CD4-positive, CD25-positive, alpha-beta regulatory T cell (primary cell): Measurements from ENCODE around the gene IPO5. TPM values are rescaled to one million over a fixed set of nuclear protein-coding genes. Genes with fewer than 3 reads are reported as not detected.

Experiments used
- ATAC-seq, 2 donors: fragments of 150-1000 bp; cut with Tn5 transposase; one replicate each; pipeline ENCODE4 v1.10.0; 2021; ENCODE audit warnings: low read depth in 2 of 2, moderate number of reproducible peaks in 2 of 2, moderate library complexity in 1 of 2
- DNase-seq, 3 donors: peaks; one replicate each; pipeline versions ENCODE4 v3.0.0 to v3.0.0-alpha.2; 2012 to 2022; ENCODE audit warnings: mixed read lengths in 1 of 3
- H3K27ac ChIP-seq: one replicate; pipeline ENCODE4 v1.7.0; 2013; ENCODE audit warnings: mild to moderate bottlenecking, low read length; ENCODE audit not compliant: insufficient read depth, poor library complexity, severe bottlenecking
- H3K27me3 ChIP-seq: one replicate; pipeline ENCODE4 v1.7.0; 2013; ENCODE audit warnings: low read length; ENCODE audit not compliant: control insufficient read depth, insufficient read depth
- H3K36me3 ChIP-seq: one replicate; pipeline ENCODE4 v1.7.0; 2013; ENCODE audit warnings: mild to moderate bottlenecking, low read length, moderate library complexity; ENCODE audit not compliant: control insufficient read depth, insufficient read depth
- H3K4me1 ChIP-seq: 2 replicates; pipeline ENCODE4 v1.7.0; 2013; ENCODE audit warnings: mild to moderate bottlenecking, low read length; ENCODE audit not compliant: insufficient read depth, control insufficient read depth, poor library complexity, severe bottlenecking
- H3K4me3 ChIP-seq: one replicate; pipeline ENCODE4 v1.7.0; 2013; ENCODE audit warnings: low read depth, mild to moderate bottlenecking, low read length, moderate library complexity
- H3K9me3 ChIP-seq, 2 experiments: 1 replicate in 1 of 2; 2 replicates in 1 of 2; pipeline ENCODE4 v1.7.0; 2013; ENCODE audit warnings: low read length in 2 of 2, mild to moderate bottlenecking in 1 of 2, moderate library complexity in 1 of 2; ENCODE audit not compliant: control insufficient read depth in 2 of 2
- H3K27ac Mint-ChIP-seq, 3 donors: one replicate each; pipeline ENCODE4 v1.8.0; 2020 to 2022; ENCODE audit warnings: mild to moderate bottlenecking in 3 of 3, mixed read lengths in 3 of 3, moderate library complexity in 2 of 3
- H3K27me3 Mint-ChIP-seq: one replicate; pipeline ENCODE4 v1.8.0; 2022; ENCODE audit warnings: mild to moderate bottlenecking, mixed read lengths
- H3K36me3 Mint-ChIP-seq: one replicate; pipeline ENCODE4 v1.8.0; 2020; ENCODE audit warnings: mixed read lengths
- H3K4me1 Mint-ChIP-seq, 4 donors: one replicate each; pipeline ENCODE4 v1.8.0; 2020 to 2022; ENCODE audit warnings: mixed read lengths in 4 of 4, mild to moderate bottlenecking in 1 of 4
- H3K4me3 Mint-ChIP-seq, 4 donors: one replicate each; pipeline ENCODE4 v1.8.0; 2020 to 2022; ENCODE audit warnings: mild to moderate bottlenecking in 4 of 4, mixed read lengths in 4 of 4, moderate library complexity in 3 of 4
- H3K9me3 Mint-ChIP-seq, 7 donors: one replicate each; pipeline ENCODE4 v1.8.0; 2020 to 2022; ENCODE audit warnings: mixed read lengths in 7 of 7, mild to moderate bottlenecking in 3 of 7, moderate library complexity in 2 of 7
- polyA plus RNA-seq, 4 donors: library from polyadenylated mRNA; unstranded; fragments of 300-500 nt; fragmentation: Illumina TruSeq; gene quantifications; one replicate each; pipeline ENCODE4 v1.2.3, GENCODE V29; 2021
- total RNA-seq: library from RNA; stranded (reverse); gene quantifications from one replicate; pipeline ENCODE4 v1.2.3, GENCODE V29; 2022

Gene IPO5
- total and polyA plus RNA-seq, 5 donors from 2014 or later, result 27.7 to 82.4 (median 35.4) TPM

DNA sequence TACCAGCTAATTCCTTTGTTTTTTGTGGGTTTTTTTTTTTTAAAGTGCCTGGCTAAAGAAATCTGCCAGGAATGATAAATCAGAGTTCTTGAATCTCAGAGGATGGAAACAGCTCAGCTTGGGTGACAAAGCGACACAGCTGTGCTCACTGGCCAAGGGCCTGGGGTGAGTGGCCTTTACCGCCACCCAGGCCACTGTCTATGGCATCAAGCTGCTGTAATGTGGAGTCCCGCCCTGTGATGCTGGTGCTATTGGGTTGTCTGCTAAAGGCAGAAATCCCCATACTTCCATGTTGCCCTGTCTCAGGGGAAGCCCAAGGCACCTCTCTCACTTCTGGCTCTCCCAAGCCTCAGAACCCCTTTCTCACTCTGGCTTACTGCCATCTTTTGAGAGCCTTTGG lies 106.8 kb downstream of the IPO5 start:
- H3K36me3 Mint-ChIP-seq, result no peaks in the 10 kb centered on the region
- Histone ChIP-seq H3K27ac (no peak overlapping the region), H3K27me3 (no peaks in the 10 kb centered on the region), H3K36me3 (no peaks in the 10 kb centered on the region), H3K9me3 (no peaks in the 10 kb centered on the region), H3K4me3 (no peak overlapping the region), H3K4me1 (no peaks in the 10 kb centered on the region)
- peaks cover 0 to under 1% (median 0%) of the 10 kb centered on the region in 7 donors for H3K9me3 Mint-ChIP-seq
- no peak overlapping the region for H3K4me3 Mint-ChIP-seq
- H3K27me3 Mint-ChIP-seq, result no peaks in the 10 kb centered on the region
- H3K27ac Mint-ChIP-seq, result no peak overlapping the region
- ATAC-seq (no peak), DNase-seq (no peak)
- H3K4me1 Mint-ChIP-seq, result no peaks in the 10 kb centered on the region

- Histone ChIP-seq H3K36me3 (no peaks in the 10 kb centered on the region), H3K4me1 (no peaks in the 10 kb centered on the region), H3K9me3 (no peaks in the 10 kb centered on the region), H3K27ac (no peak overlapping the region), H3K4me3 (no peak overlapping the region), H3K27me3 (no peaks in the 10 kb centered on the region)
- no peaks in the 10 kb centered on the region for H3K27me3 Mint-ChIP-seq
- ATAC-seq, result no peak
- no peak for DNase-seq
- no peaks in the 10 kb centered on the region for H3K4me1 Mint-ChIP-seq
- no peaks in the 10 kb centered on the region for H3K36me3 Mint-ChIP-seq
- no peak overlapping the region for H3K4me3 Mint-ChIP-seq
- peaks cover 0 to 1% (median 0%) of the 10 kb centered on the region in 7 donors for H3K9me3 Mint-ChIP-seq
- no peak overlapping the region for H3K27ac Mint-ChIP-seq
These were observed 112.0 kb downstream of the IPO5 start for GRCh38 chr13:98065468-98065867.

GRCh38 chr13:98066636-98067035 lies 113.2 kb downstream of the IPO5 start:
- no peaks in the 10 kb centered on the region for H3K4me1 Mint-ChIP-seq
- H3K27me3 Mint-ChIP-seq, result no peaks in the 10 kb centered on the region
- Histone ChIP-seq H3K36me3 (no peaks in the 10 kb centered on the region), H3K4me3 (no peak overlapping the region), H3K27me3 (no peaks in the 10 kb centered on the region), H3K27ac (no peak overlapping the region), H3K9me3 (no peaks in the 10 kb centered on the region), H3K4me1 (no peaks in the 10 kb centered on the region)
- H3K27ac Mint-ChIP-seq, result no peak overlapping the region
- DNase-seq (no peak), ATAC-seq (no peak)
- no peaks in the 10 kb centered on the region for H3K36me3 Mint-ChIP-seq
- H3K9me3 Mint-ChIP-seq, result peaks cover 0 to 1% (median 0%) of the 10 kb centered on the region in 7 donors
- H3K4me3 Mint-ChIP-seq, result no peak overlapping the region

DNA sequence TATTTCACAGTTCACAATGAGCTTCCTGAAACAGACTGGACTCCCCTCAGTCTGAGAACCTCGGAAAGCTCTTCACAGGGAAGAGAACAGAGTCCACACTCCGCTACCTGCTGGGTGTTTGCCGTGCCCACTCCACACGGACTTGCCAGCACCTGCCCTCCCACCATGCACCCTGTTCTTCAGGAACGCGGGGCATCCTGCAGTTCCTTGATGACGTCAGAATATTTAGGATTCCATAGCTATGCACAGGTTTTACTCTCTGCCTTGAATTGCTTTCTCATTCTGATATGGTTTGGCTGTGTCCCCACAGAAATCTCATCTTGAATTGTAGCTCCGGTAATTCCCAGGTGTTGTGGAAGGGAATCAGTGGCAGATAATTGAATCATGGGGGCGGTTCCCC lies 115.0 kb downstream of the IPO5 start:
- H3K36me3 Mint-ChIP-seq, result no peaks in the 10 kb centered on the region
- H3K27ac Mint-ChIP-seq, result no peak overlapping the region
- Histone ChIP-seq H3K36me3 (no peaks in the 10 kb centered on the region), H3K27me3 (no peaks in the 10 kb centered on the region), H3K4me1 (no peaks in the 10 kb centered on the region), H3K27ac (no peak overlapping the region), H3K9me3 (no peaks in the 10 kb centered on the region), H3K4me3 (no peak overlapping the region)
- no peak for ATAC-seq
- no peak for DNase-seq
- H3K4me3 Mint-ChIP-seq, result no peak overlapping the region
- peaks cover 0 to 1% (median 0%) of the 10 kb centered on the region in 7 donors for H3K9me3 Mint-ChIP-seq
- no peaks in the 10 kb centered on the region for H3K4me1 Mint-ChIP-seq
- no peaks in the 10 kb centered on the region for H3K27me3 Mint-ChIP-seq

GRCh38 chr13:98069985-98070384 lies 116.5 kb downstream of the IPO5 start:
- no peak overlapping the region for H3K27ac Mint-ChIP-seq
- Histone ChIP-seq H3K27ac (no peak overlapping the region), H3K4me3 (no peak overlapping the region), H3K27me3 (no peaks in the 10 kb centered on the region), H3K36me3 (no peaks in the 10 kb centered on the region), H3K4me1 (no peaks in the 10 kb centered on the region), H3K9me3 (no peaks in the 10 kb centered on the region)
- DNase-seq, result no peak
- H3K27me3 Mint-ChIP-seq, result no peaks in the 10 kb centered on the region
- peaks cover 0 to 1% (median 0%) of the 10 kb centered on the region in 7 donors for H3K9me3 Mint-ChIP-seq
- H3K4me1 Mint-ChIP-seq, result no peaks in the 10 kb centered on the region
- H3K4me3 Mint-ChIP-seq, result no peak overlapping the region
- ATAC-seq, result no peak
- H3K36me3 Mint-ChIP-seq, result no peaks in the 10 kb centered on the region

DNA sequence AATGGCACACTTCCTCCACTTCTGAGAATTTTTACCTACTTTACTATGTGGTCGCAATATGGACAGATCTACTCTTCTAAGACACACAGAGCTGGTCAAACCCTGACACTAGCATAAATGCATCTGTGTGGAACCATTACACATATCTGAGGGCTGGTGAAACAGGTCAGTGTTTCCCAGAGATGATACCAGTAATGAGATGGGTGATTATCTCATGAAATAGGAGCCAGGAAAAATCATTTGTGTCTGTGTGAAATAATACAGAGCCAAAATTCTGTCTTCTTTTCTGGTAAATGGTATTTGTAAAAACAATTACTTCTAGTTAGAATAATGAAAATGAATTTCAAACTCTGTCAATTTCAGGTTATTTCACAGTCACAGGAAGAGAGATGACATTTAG lies 117.8 kb downstream of the IPO5 start:
- H3K27me3 Mint-ChIP-seq, result peaks cover 4% of the 10 kb centered on the region
- H3K27me3 ChIP-seq, result no peaks in the 10 kb centered on the region
- no peaks in the 10 kb centered on the region for H3K36me3 Mint-ChIP-seq
- H3K9me3 Mint-ChIP-seq, result peaks cover 0 to 2% (median 0%) of the 10 kb centered on the region in 7 donors
- ATAC-seq, result no peak
- no peak overlapping the region for H3K4me3 Mint-ChIP-seq
- no peak for DNase-seq
- no peak overlapping the region for H3K4me3 ChIP-seq
- H3K4me1 Mint-ChIP-seq, result no peaks in the 10 kb centered on the region
- no peak overlapping the region for H3K27ac ChIP-seq
- H3K4me1 ChIP-seq, result no peaks in the 10 kb centered on the region
- H3K36me3 ChIP-seq, result no peaks in the 10 kb centered on the region
- H3K9me3 ChIP-seq, result no peaks in the 10 kb centered on the region
- no peak overlapping the region for H3K27ac Mint-ChIP-seq

- peaks cover 4% of the 10 kb centered on the region for H3K27me3 Mint-ChIP-seq
- DNase-seq, result no peak
- H3K4me3 Mint-ChIP-seq, result no peak overlapping the region
- peaks cover 0 to 2% (median 0%) of the 10 kb centered on the region in 7 donors for H3K9me3 Mint-ChIP-seq
- no peaks in the 10 kb centered on the region for H3K4me1 Mint-ChIP-seq
- Histone ChIP-seq H3K36me3 (no peaks in the 10 kb centered on the region), H3K4me1 (no peaks in the 10 kb centered on the region), H3K27ac (no peak overlapping the region), H3K4me3 (no peak overlapping the region), H3K27me3 (no peaks in the 10 kb centered on the region), H3K9me3 (no peaks in the 10 kb centered on the region)
- no peaks in the 10 kb centered on the region for H3K36me3 Mint-ChIP-seq
- no peak overlapping the region for H3K27ac Mint-ChIP-seq
- no peak for ATAC-seq
These were observed 119.0 kb downstream of the IPO5 start for GRCh38 chr13:98072476-98072875.
